GM12878 (cell line): ENCODE results near the gene ITGB3BP. TPM values are rescaled to one million over a fixed set of nuclear protein-coding genes. Genes with fewer than 3 reads are reported as not detected.

Source experiments
- ATAC-seq: fragments of 200-7000 bp; cut with Tn5 transposase; 3 replicates; pipeline ENCODE4 v1.9.1; 2020; ENCODE audit warnings: mild to moderate bottlenecking, moderate library complexity
- BruUV-seq: library from RNA; stranded (reverse); fragments of 400-500 nt; replicated peaks from 2 replicates; lab custom pipeline; 2021; lab: Mats Ljungman, UMichigan
- CTCF ChIA-PET: fragments of 300-600 bp; sonication (Branson Sonifier 250); formaldehyde crosslinking; extraction: SDS; loops from one replicate; lab custom pipeline; 2021; ENCODE audit warnings: inconsistent platforms; lab: Yijun Ruan, JAX
- POLR2A ChIA-PET: fragments of 350-600 bp; formaldehyde crosslinking; extraction: SDS; loops from one replicate; lab custom pipeline; 2021; ENCODE audit warnings: inconsistent platforms; lab: Charles Lee
- RAD21 ChIA-PET: fragments of 300-600 bp; sonication (Branson Sonifier 250); formaldehyde crosslinking; loops from one replicate; lab custom pipeline; 2023; ENCODE audit warnings: antibody characterized with exemption; ENCODE audit not compliant: unreplicated experiment; lab: Charles Lee
- SMC1A ChIA-PET: fragments of 300-600 bp; sonication (Branson Sonifier 250); formaldehyde crosslinking; loops from one replicate; lab custom pipeline; 2023; ENCODE audit not compliant: unreplicated experiment, uncharacterized antibody; lab: Charles Lee
- DNase-seq: peaks from one replicate; pipeline ENCODE4 v3.0.0-alpha.2; 2011; ENCODE audit warnings: low read depth, low spot score
- FAIRE-seq: peaks from 3 replicates; lab custom pipeline; 2011; peaks lifted over from hg19 to GRCh38; lab: Jason Lieb, UNC
- H2AFZ ChIP-seq: 2 replicates; pipeline ENCODE4 v1.6.0; 2011; ENCODE audit warnings: low read depth, low read length, control low read depth; ENCODE audit not compliant: control insufficient read depth
- H3K27ac ChIP-seq: 2 replicates; pipeline ENCODE4 v1.5.1; 2011; ENCODE audit warnings: control low read depth; ENCODE audit not compliant: control insufficient read depth, insufficient read depth
- H3K27me3 ChIP-seq, 2 experiments: replicated peaks in 1 of 2; 2 replicates each; pipeline versions ENCODE4 v1.6.0 to v1.6.1; 2011; ENCODE audit warnings: low read length in 1 of 2; ENCODE audit not compliant: control insufficient read depth in 2 of 2, insufficient read depth in 2 of 2
- H3K36me3 ChIP-seq, 2 experiments: 2 replicates each; pipeline ENCODE4 v1.5.1; 2011; ENCODE audit warnings: low read length in 1 of 2; ENCODE audit not compliant: control insufficient read depth in 2 of 2, insufficient read depth in 2 of 2
- H3K4me1 ChIP-seq: 2 replicates; pipeline ENCODE4 v1.6.1; 2011; ENCODE audit warnings: mild to moderate bottlenecking, low read length, moderate library complexity, mixed read lengths; ENCODE audit not compliant: control insufficient read depth, insufficient read depth
- H3K4me2 ChIP-seq: 2 replicates; pipeline ENCODE4 v1.6.0; 2011; ENCODE audit warnings: control low read depth; ENCODE audit not compliant: control insufficient read depth, insufficient read depth
- H3K4me3 ChIP-seq: fragments of 200-600 bp; sonication (generic); 2 replicates; pipeline ENCODE4 v1.5.1; 2016
- H3K79me2 ChIP-seq: 2 replicates; pipeline ENCODE4 v1.6.0; 2011; ENCODE audit warnings: low read length; ENCODE audit not compliant: control insufficient read depth, insufficient read depth
- H3K9ac ChIP-seq: 2 replicates; pipeline ENCODE4 v1.8.0; 2011; ENCODE audit warnings: low read length, control low read depth, mixed read lengths; ENCODE audit not compliant: control insufficient read depth, insufficient read depth
- H3K9me3 ChIP-seq: replicated peaks from 3 replicates; pipeline ENCODE4 v1.5.1; 2011; ENCODE audit warnings: mild to moderate bottlenecking, low read length; ENCODE audit not compliant: control insufficient read depth, insufficient read depth
- H4K20me1 ChIP-seq: 2 replicates; pipeline ENCODE4 v1.6.0; 2011; ENCODE audit not compliant: control insufficient read depth, insufficient read depth
- CBFB ChIP-seq: IDR thresholded peaks from 2 replicates; pipeline ENCODE4 v1.6.1; 2016; ENCODE audit warnings: antibody characterized with exemption, low read depth
- CBX3 ChIP-seq: fragments of 200-600 bp; sonication (generic); IDR thresholded peaks from 2 replicates; pipeline ENCODE4 v1.6.1; 2016; ENCODE audit warnings: low read depth, borderline replicate concordance
- CHD4 ChIP-seq: fragments of 200-600 bp; sonication (generic); IDR thresholded peaks from 2 replicates; pipeline ENCODE4 v1.6.1; 2016; ENCODE audit warnings: mild to moderate bottlenecking
- DPF2 ChIP-seq: fragments of 450-650 bp; IDR thresholded peaks from 2 replicates; pipeline ENCODE4 v1.6.1; 2017; ENCODE audit warnings: mild to moderate bottlenecking
- NR2C2 ChIP-seq: IDR thresholded peaks from 2 replicates; pipeline ENCODE4 v1.6.1; 2011; ENCODE audit warnings: borderline replicate concordance, low read depth; ENCODE audit not compliant: control insufficient read depth, insufficient read length
- NRF1 ChIP-seq: conservative IDR thresholded peaks from 2 replicates; pipeline ENCODE4 v1.6.1; 2011; ENCODE audit warnings: mild to moderate bottlenecking, low read depth, low read length, improper control_type of control experiment
- PML ChIP-seq: IDR thresholded peaks from 2 replicates; pipeline ENCODE4 v1.6.1; 2012; ENCODE audit warnings: low read length, inconsistent platforms
- POLR2A ChIP-seq: IDR thresholded peaks from 2 replicates; pipeline ENCODE4 v1.6.1; 2011; ENCODE audit warnings: low read depth, mild to moderate bottlenecking, low read length
- SMAD1 ChIP-seq: fragments of 450-650 bp; IDR thresholded peaks from 2 replicates; pipeline ENCODE4 v1.6.1; 2018; ENCODE audit warnings: mild to moderate bottlenecking, low read depth; ENCODE audit not compliant: partially characterized antibody
- TCF3 ChIP-seq: IDR thresholded peaks from 2 replicates; pipeline ENCODE4 v1.6.1; 2012; ENCODE audit warnings: low read depth, mild to moderate bottlenecking, low read length, borderline replicate concordance; ENCODE audit not compliant: insufficient read depth
- ZNF384 ChIP-seq: IDR thresholded peaks from 2 replicates; pipeline ENCODE4 v1.6.1; 2012; ENCODE audit warnings: low read depth, mild to moderate bottlenecking, low read length, improper control_type of control experiment, borderline replicate concordance
- WGBS: methylation state at CpG from one replicate; pipeline ENCODE4 v1.1.6; 2016; ENCODE audit warnings: low lambda C conversion rate; ENCODE audit not compliant: insufficient replicate concordance, insufficient coverage; ENCODE audit errors: missing lambda C conversion rate; 5-methylcytosine and 5-hydroxymethylcytosine counted together
- in situ Hi-C: fragments of 300-500 bp; cut with MboI; formaldehyde crosslinking; loops from 9 replicates; pipeline ENCODE4 v1.14.3; 2018; ENCODE audit warnings: mixed read lengths
- intact Hi-C: fragments of 100-400 bp; cut with micrococcal nuclease; formaldehyde crosslinking; loops from one replicate; pipeline ENCODE4 v1.14.2; 2022; ENCODE audit not compliant: unreplicated experiment
- polyA plus RNA-seq, 11 experiments: library from polyadenylated mRNA; depleted of rRNA in 4 of 11; unstranded in 6 of 11; stranded (reverse) in 5 of 11; fragments of >200 nt; fragmentation: Nextera tagmentation in 4 of 11; fragmentation: Illumina TruSeq in 1 of 11; extraction: Ambion mirVana in 4 of 11; extraction: Trizol in 1 of 11; gene quantifications; 1 replicate in 1 of 11; 2 replicates in 10 of 11; pipeline versions ENCODE4 v1.2.1 to v1.2.3, GENCODE V29; 2011 to 2016; ENCODE audit warnings: inconsistent platforms in 2 of 11, missing spikeins in 2 of 11, low read depth in 1 of 11
- total RNA-seq, 4 experiments: library from RNA; depleted of rRNA in 3 of 4; stranded (reverse); fragments of >200 nt in 3 of 4; fragmentation: Illumina TruSeq in 1 of 4; extraction: Trizol in 1 of 4; gene quantifications; 2 replicates each; pipeline versions ENCODE4 v1.2.1 to v1.2.3, GENCODE V29; 2013 to 2021
- TF ChIP-seq, protein P1 (sequence below): fragments of 450-650 bp; formaldehyde crosslinking; IDR thresholded peaks from 2 replicates; pipeline ENCODE4 v1.4.0; 2022; ENCODE audit warnings: mild to moderate bottlenecking, moderate library complexity
- TF ChIP-seq, protein P2 (sequence below): IDR thresholded peaks from 2 replicates; pipeline ENCODE4 v1.6.1; 2011; ENCODE audit warnings: mild to moderate bottlenecking, low read depth, low read length, moderate library complexity; ENCODE audit not compliant: insufficient replicate concordance
- TF ChIP-seq, protein P3 (sequence below): fragments of 450-650 bp; IDR thresholded peaks from 2 replicates; pipeline ENCODE4 v1.6.1; 2017; ENCODE audit warnings: mild to moderate bottlenecking, moderate library complexity

The ITGB3BP gene
- total and polyA plus RNA-seq, 10 of the 15 experiments (the other 5 are each of a cell fraction or from before 2014, with no cell fraction given): 39.2 to 86.2 (median 61.8) TPM

- TF ChIP-seq, protein P1, sequence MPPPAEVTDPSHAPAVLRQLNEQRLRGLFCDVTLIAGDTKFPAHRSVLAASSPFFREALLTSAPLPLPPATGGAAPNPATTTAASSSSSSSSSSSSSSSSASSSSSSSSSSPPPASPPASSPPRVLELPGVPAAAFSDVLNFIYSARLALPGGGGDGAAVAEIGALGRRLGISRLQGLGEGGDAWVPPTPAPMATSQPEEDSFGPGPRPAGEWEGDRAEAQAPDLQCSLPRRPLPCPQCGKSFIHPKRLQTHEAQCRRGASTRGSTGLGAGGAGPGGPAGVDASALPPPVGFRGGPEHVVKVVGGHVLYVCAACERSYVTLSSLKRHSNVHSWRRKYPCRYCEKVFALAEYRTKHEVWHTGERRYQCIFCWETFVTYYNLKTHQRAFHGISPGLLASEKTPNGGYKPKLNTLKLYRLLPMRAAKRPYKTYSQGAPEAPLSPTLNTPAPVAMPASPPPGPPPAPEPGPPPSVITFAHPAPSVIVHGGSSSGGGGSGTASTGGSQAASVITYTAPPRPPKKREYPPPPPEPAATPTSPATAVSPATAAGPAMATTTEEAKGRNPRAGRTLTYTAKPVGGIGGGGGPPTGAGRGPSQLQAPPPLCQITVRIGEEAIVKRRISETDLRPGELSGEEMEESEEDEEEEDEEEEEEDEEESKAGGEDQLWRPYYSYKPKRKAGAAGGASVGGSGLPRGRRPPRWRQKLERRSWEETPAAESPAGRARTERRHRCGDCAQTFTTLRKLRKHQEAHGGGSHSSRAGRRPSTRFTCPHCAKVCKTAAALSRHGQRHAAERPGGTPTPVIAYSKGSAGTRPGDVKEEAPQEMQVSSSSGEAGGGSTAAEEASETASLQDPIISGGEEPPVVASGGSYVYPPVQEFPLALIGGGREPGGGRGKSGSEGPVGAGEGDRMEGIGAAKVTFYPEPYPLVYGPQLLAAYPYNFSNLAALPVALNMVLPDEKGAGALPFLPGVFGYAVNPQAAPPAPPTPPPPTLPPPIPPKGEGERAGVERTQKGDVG: no peak
Observed at GRCh38 chr1:63405021-63405420, 118.0 kb downstream of the ITGB3BP start (continued).

GRCh38 chr1:63403386-63403785, 119.6 kb downstream of the ITGB3BP start:
- intact Hi-C loops (loop anchor here (5.0 to 10.0 kb wide), 2 partner anchors 36 to 59 kb away; partner anchors contain the start of gene ALG6), in situ Hi-C loops (no loop called here)
- Histone ChIP-seq H4K20me1 (no peaks in the 10 kb centered on the region), H3K9me3 (no peaks in the 10 kb centered on the region), H3K36me3 (peaks cover 0 to 2% of the 10 kb centered on the region in 2 experiments; a peak in 3 of 4 replicates), H3K27ac (no peak overlapping the region), H3K4me3 (no peak overlapping the region), H2AFZ (no peak overlapping the region), H3K27me3 (no peaks in the 10 kb centered on the region), H3K4me1 (no peaks in the 10 kb centered on the region), H3K4me2 (no peak overlapping the region), H3K9ac (no peak overlapping the region), H3K79me2 (no peaks in the 10 kb centered on the region)
- ChIA-PET CTCF (interaction anchor here (0.8 to 1.4 kb wide), 2 partner anchors 13 to 30 kb away, joined by 3 read pairs; no protein-coding TSS in a partner anchor), SMC1A (interaction anchor here (0.6 to 5.8 kb wide), 2 partner anchors 9 to 13 kb away, joined by 3 to 28 read pairs; no protein-coding TSS in a partner anchor), RAD21 (no interaction called here), POLR2A (no interaction called here)
- BruUV-seq: no TSS peak
- DNase-seq (no peak), ATAC-seq (peak; percentile 21; the same call in 1 of the 3 replicates), FAIRE-seq (no peak)
- WGBS: 52% methylated on average over 3 of the region's 3 CpGs
- TF ChIP-seq DPF2 (no peak), NR2C2 (no peak), CBX3 (no peak), TCF3 (no peak), SMAD1 (no peak), NRF1 (no peak), CBFB (no peak), CHD4 (no peak), POLR2A (no peak), ZNF384 (no peak), PML (no peak)
- TF ChIP-seq, protein P2, sequence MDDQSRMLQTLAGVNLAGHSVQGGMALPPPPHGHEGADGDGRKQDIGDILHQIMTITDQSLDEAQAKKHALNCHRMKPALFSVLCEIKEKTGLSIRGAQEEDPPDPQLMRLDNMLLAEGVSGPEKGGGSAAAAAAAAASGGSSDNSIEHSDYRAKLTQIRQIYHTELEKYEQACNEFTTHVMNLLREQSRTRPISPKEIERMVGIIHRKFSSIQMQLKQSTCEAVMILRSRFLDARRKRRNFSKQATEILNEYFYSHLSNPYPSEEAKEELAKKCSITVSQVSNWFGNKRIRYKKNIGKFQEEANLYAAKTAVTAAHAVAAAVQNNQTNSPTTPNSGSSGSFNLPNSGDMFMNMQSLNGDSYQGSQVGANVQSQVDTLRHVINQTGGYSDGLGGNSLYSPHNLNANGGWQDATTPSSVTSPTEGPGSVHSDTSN: no peak
- TF ChIP-seq, protein P3, sequence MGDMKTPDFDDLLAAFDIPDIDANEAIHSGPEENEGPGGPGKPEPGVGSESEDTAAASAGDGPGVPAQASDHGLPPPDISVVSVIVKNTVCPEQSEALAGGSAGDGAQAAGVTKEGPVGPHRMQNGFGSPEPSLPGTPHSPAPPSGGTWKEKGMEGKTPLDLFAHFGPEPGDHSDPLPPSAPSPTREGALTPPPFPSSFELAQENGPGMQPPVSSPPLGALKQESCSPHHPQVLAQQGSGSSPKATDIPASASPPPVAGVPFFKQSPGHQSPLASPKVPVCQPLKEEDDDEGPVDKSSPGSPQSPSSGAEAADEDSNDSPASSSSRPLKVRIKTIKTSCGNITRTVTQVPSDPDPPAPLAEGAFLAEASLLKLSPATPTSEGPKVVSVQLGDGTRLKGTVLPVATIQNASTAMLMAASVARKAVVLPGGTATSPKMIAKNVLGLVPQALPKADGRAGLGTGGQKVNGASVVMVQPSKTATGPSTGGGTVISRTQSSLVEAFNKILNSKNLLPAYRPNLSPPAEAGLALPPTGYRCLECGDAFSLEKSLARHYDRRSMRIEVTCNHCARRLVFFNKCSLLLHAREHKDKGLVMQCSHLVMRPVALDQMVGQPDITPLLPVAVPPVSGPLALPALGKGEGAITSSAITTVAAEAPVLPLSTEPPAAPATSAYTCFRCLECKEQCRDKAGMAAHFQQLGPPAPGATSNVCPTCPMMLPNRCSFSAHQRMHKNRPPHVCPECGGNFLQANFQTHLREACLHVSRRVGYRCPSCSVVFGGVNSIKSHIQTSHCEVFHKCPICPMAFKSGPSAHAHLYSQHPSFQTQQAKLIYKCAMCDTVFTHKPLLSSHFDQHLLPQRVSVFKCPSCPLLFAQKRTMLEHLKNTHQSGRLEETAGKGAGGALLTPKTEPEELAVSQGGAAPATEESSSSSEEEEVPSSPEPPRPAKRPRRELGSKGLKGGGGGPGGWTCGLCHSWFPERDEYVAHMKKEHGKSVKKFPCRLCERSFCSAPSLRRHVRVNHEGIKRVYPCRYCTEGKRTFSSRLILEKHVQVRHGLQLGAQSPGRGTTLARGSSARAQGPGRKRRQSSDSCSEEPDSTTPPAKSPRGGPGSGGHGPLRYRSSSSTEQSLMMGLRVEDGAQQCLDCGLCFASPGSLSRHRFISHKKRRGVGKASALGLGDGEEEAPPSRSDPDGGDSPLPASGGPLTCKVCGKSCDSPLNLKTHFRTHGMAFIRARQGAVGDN: no peak
